SK-N-SH treated with all-trans-retinoic acid at 6 μM for 48 hours (cell line): ENCODE results near the gene SCRN1.

Experiments used
- BACH2 ChIP-seq: fragments of 250-450 bp; sonication (Bioruptor Pico); IDR thresholded peaks from 2 replicates; pipeline ENCODE4 v1.9.0; 2021; ENCODE audit warnings: mild to moderate bottlenecking, borderline replicate concordance
- CSDC2 ChIP-seq: fragments of 250-450 bp; sonication (Bioruptor Pico); IDR thresholded peaks from 2 replicates; pipeline ENCODE4 v1.5.0; 2020; ENCODE audit warnings: mild to moderate bottlenecking, moderate library complexity
- GLIS3 ChIP-seq: fragments of 250-450 bp; sonication (Bioruptor Pico); IDR thresholded peaks from 2 replicates; pipeline ENCODE4 v1.5.0; 2020; ENCODE audit warnings: mild to moderate bottlenecking, moderate library complexity
- PPARA ChIP-seq: fragments of 250-450 bp; sonication (Bioruptor Pico); IDR thresholded peaks from 2 replicates; pipeline ENCODE4 v1.5.0; 2020; ENCODE audit warnings: mild to moderate bottlenecking, borderline replicate concordance
- RARB ChIP-seq: fragments of 250-450 bp; sonication (Bioruptor Pico); IDR thresholded peaks from 2 replicates; pipeline ENCODE4 v1.8.0; 2021; ENCODE audit warnings: mild to moderate bottlenecking, moderate library complexity
- TCF4 ChIP-seq: fragments of 250-450 bp; sonication (Bioruptor Pico); IDR thresholded peaks from 2 replicates; pipeline ENCODE4 v1.8.0; 2021; ENCODE audit warnings: mild to moderate bottlenecking, moderate library complexity, borderline replicate concordance
- TOX ChIP-seq: fragments of 250-450 bp; sonication (Bioruptor Pico); IDR thresholded peaks from 2 replicates; pipeline ENCODE4 v1.8.0; 2021; ENCODE audit warnings: mild to moderate bottlenecking, moderate library complexity, borderline replicate concordance
- ZC3H10 ChIP-seq: fragments of 250-450 bp; sonication (Bioruptor Pico); IDR thresholded peaks from 2 replicates; pipeline ENCODE4 v1.5.1; 2021; ENCODE audit warnings: mild to moderate bottlenecking, moderate library complexity
- ZFP3 ChIP-seq: fragments of 250-450 bp; sonication (Bioruptor Pico); IDR thresholded peaks from 2 replicates; pipeline ENCODE4 v1.5.0; 2020; ENCODE audit warnings: mild to moderate bottlenecking, moderate library complexity
- ZFP30 ChIP-seq: fragments of 450-650 bp; formaldehyde crosslinking; IDR thresholded peaks from 2 replicates; pipeline ENCODE4 v1.5.0; 2022; ENCODE audit warnings: mild to moderate bottlenecking, moderate library complexity
- ZNF70 ChIP-seq: fragments of 450-650 bp; formaldehyde crosslinking; IDR thresholded peaks from 2 replicates; pipeline ENCODE4 v1.5.0; 2020; ENCODE audit warnings: mild to moderate bottlenecking, moderate library complexity
- TF ChIP-seq, protein P1 (sequence below): fragments of 250-450 bp; sonication (Bioruptor Pico); IDR thresholded peaks from 2 replicates; pipeline ENCODE4 v1.8.0; 2020; ENCODE audit warnings: mild to moderate bottlenecking, moderate library complexity, borderline replicate concordance
- TF ChIP-seq, protein P2 (sequence below): fragments of 250-450 bp; sonication (Bioruptor Pico); IDR thresholded peaks from 2 replicates; pipeline ENCODE4 v1.8.0; 2021; ENCODE audit warnings: low read depth, mild to moderate bottlenecking, moderate library complexity, borderline replicate concordance

- TF ChIP-seq ZC3H10 (CRISPR knock-in tag) (no peak), ZFP3 (no peak), TOX (CRISPR knock-in tag) (no peak), ZFP30 (no peak), GLIS3 (CRISPR knock-in tag) (no peak), CSDC2 (no peak), TCF4 (CRISPR knock-in tag) (no peak), PPARA (CRISPR knock-in tag) (no peak), RARB (no peak), ZNF70 (no peak), BACH2 (CRISPR knock-in tag) (no peak)
- TF ChIP-seq, protein P1, sequence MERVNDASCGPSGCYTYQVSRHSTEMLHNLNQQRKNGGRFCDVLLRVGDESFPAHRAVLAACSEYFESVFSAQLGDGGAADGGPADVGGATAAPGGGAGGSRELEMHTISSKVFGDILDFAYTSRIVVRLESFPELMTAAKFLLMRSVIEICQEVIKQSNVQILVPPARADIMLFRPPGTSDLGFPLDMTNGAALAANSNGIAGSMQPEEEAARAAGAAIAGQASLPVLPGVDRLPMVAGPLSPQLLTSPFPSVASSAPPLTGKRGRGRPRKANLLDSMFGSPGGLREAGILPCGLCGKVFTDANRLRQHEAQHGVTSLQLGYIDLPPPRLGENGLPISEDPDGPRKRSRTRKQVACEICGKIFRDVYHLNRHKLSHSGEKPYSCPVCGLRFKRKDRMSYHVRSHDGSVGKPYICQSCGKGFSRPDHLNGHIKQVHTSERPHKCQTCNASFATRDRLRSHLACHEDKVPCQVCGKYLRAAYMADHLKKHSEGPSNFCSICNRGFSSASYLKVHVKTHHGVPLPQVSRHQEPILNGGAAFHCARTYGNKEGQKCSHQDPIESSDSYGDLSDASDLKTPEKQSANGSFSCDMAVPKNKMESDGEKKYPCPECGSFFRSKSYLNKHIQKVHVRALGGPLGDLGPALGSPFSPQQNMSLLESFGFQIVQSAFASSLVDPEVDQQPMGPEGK (CRISPR knock-in tag), result no peak
- TF ChIP-seq, protein P2, sequence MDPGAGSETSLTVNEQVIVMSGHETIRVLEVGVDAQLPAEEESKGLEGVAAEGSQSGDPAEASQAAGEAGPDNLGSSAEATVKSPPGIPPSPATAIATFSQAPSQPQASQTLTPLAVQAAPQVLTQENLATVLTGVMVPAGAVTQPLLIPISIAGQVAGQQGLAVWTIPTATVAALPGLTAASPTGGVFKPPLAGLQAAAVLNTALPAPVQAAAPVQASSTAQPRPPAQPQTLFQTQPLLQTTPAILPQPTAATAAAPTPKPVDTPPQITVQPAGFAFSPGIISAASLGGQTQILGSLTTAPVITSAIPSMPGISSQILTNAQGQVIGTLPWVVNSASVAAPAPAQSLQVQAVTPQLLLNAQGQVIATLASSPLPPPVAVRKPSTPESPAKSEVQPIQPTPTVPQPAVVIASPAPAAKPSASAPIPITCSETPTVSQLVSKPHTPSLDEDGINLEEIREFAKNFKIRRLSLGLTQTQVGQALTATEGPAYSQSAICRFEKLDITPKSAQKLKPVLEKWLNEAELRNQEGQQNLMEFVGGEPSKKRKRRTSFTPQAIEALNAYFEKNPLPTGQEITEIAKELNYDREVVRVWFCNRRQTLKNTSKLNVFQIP (CRISPR knock-in tag), result no peak
Observed at GRCh38 chr7:29991937-29992336, 2.3 kb upstream of the SCRN1 start.
